Omental fat pad (tissue), 4 donors: Measurements from ENCODE around the gene GRXCR2. TPM values are rescaled to one million over a fixed set of nuclear protein-coding genes. Genes with fewer than 3 reads are reported as not detected.
"Not testable (repeated sequence)": the region's sequence is repeated elsewhere in the genome, so short reads cannot be mapped to it uniquely, and the experiment has no call there.

ENCODE experiments used
- ATAC-seq: fragments of 150-250 bp; one replicate; pipeline ENCODE4 v1.9.1; 2016; ENCODE audit warnings: mild to moderate bottlenecking, moderate library complexity; ENCODE audit not compliant: low FRiP score
- DNase-seq: peaks from one replicate; pipeline ENCODE4 v3.0.0-alpha.2; 2019; ENCODE audit warnings: low spot score
- CTCF ChIP-seq, 3 donors: fragments of 450-650 bp; IDR thresholded peaks; one replicate each; pipeline ENCODE4 v1.5.1; 2016 to 2017; ENCODE audit warnings: antibody characterized with exemption in 3 of 3, mild to moderate bottlenecking in 3 of 3, moderate library complexity in 2 of 3
- total RNA-seq, 4 donors: library from RNA; depleted of rRNA; stranded (reverse); fragments of >200 nt; gene quantifications; one replicate each; pipeline ENCODE4 v1.1.0, GENCODE V29; 2016

Gene GRXCR2
- total RNA-seq, 4 donors from 2014 or later = not detected

GRCh38 chr5:145840458-145841132, 32.2 kb downstream of the GRXCR2 start:
- no peak for DNase-seq
- no peak for TF ChIP-seq CTCF (IDR thresholded peaks at IDR 0.05)
- no peak for ATAC-seq

- no peak for ATAC-seq
- DNase-seq = no peak
- TF ChIP-seq CTCF (IDR thresholded peaks at IDR 0.05) = no peak
These were observed 34.5 kb downstream of the GRXCR2 start for GRCh38 chr5:145838276-145838675.

GRCh38 chr5:145836241-145836640, 36.6 kb downstream of the GRXCR2 start:
- not testable (repeated sequence) for ATAC-seq, DNase-seq

- no peak for DNase-seq
- TF ChIP-seq CTCF (IDR thresholded peaks at IDR 0.05) = no peak
- ATAC-seq = no peak
These were observed 37.0 kb downstream of the GRXCR2 start for GRCh38 chr5:145835848-145836239.

GRCh38 chr5:145834917-145835847, 37.6 kb downstream of the GRXCR2 start, which contains the start of gene PRELID2:
TSS of gene PRELID2 (minus strand) at chr5:145835342. CDS start at chr5:145835251, 91 bp downstream.
- ATAC-seq = peak; percentile 96
- no peak for TF ChIP-seq CTCF (IDR thresholded peaks at IDR 0.05)
- peak; percentile 71 for DNase-seq

GRCh38 chr5:145834554-145834916, 38.3 kb downstream of the GRXCR2 start:
- DNase-seq (no peak), ATAC-seq (no peak)
- TF ChIP-seq CTCF (IDR thresholded peaks at IDR 0.05) = no peak

GRCh38 chr5:145833631-145834200, 39.1 kb downstream of the GRXCR2 start:
- no peak for TF ChIP-seq CTCF (IDR thresholded peaks at IDR 0.05)
- DNase-seq (no peak), ATAC-seq (no peak)
